T follicular helper cell (primary cell): ENCODE measurements around the gene KCNG4.
"Not testable (repeated sequence)": the region's sequence is repeated elsewhere in the genome, so short reads cannot be mapped to it uniquely, and the experiment has no call there.

Experiments used
- DNase-seq: peaks from one replicate; pipeline ENCODE4 v3.0.0-alpha.2; 2020; ENCODE audit warnings: low read depth

The KCNG4 gene

GRCh38 chr16:84234321-84235241, 5.2 kb downstream of the KCNG4 start:
- DNase-seq: no peak

- DNase-seq: no peak
Measured at GRCh38 chr16:84233748-84234147, 6.1 kb downstream of the KCNG4 start.

GRCh38 chr16:84232969-84233368, 6.8 kb downstream of the KCNG4 start:
- DNase-seq: no peak

GRCh38 chr16:84232060-84232459, 7.8 kb downstream of the KCNG4 start:
- DNase-seq: no peak

GRCh38 chr16:84229471-84229870, 10.3 kb downstream of the KCNG4 start:
- DNase-seq: no peak

GRCh38 chr16:84228256-84228838, 11.5 kb downstream of the KCNG4 start:
- no peak for DNase-seq

GRCh38 chr16:84227548-84227947, 12.3 kb downstream of the KCNG4 start:
- DNase-seq: no peak

- DNase-seq: no peak
Measured at GRCh38 chr16:84226026-84226425, 13.8 kb downstream of the KCNG4 start.

- no peak for DNase-seq
Measured at GRCh38 chr16:84225571-84225970, 14.2 kb downstream of the KCNG4 start.

GRCh38 chr16:84225126-84225525, 14.7 kb downstream of the KCNG4 start:
- DNase-seq: no peak

- no peak for DNase-seq
Measured at GRCh38 chr16:84224554-84224953, 15.3 kb downstream of the KCNG4 start.

- DNase-seq: no peak
Measured at GRCh38 chr16:84223456-84223855, 16.4 kb downstream of the KCNG4 start.

GRCh38 chr16:84220851-84221250, 19.0 kb downstream of the KCNG4 start:
- no peak for DNase-seq

GRCh38 chr16:84218956-84219355, 20.9 kb downstream of the KCNG4 start:
- no peak for DNase-seq

GRCh38 chr16:84218176-84218823, 21.5 kb downstream of the KCNG4 start:
- no peak for DNase-seq

- DNase-seq: not testable (repeated sequence)
Measured at GRCh38 chr16:84216144-84216543, 23.7 kb downstream of the KCNG4 start.

GRCh38 chr16:84215531-84215930, 24.3 kb downstream of the KCNG4 start:
- no peak for DNase-seq

- no peak for DNase-seq
Measured at GRCh38 chr16:84214451-84215066, 25.3 kb downstream of the KCNG4 start.

GRCh38 chr16:84212631-84213030, 27.2 kb downstream of the KCNG4 start:
- no peak for DNase-seq

- DNase-seq: no peak
Measured at GRCh38 chr16:84212154-84212553, 27.7 kb downstream of the KCNG4 start.

GRCh38 chr16:84209989-84210388, 29.8 kb downstream of the KCNG4 start:
- no peak for DNase-seq

GRCh38 chr16:84207879-84208278, 31.9 kb downstream of the KCNG4 start:
- no peak for DNase-seq
